ENCODE data around the gene LILRB5. TPM values are rescaled to one million over a fixed set of nuclear protein-coding genes. Genes with fewer than 3 reads are reported as not detected.
"Not testable (repeated sequence)": the region's sequence is repeated elsewhere in the genome, so short reads cannot be mapped to it uniquely, and the experiment has no call there.

LILRB5 gene
- total RNA-seq, 1 experiment from 2014 or later: not detected

DNA sequence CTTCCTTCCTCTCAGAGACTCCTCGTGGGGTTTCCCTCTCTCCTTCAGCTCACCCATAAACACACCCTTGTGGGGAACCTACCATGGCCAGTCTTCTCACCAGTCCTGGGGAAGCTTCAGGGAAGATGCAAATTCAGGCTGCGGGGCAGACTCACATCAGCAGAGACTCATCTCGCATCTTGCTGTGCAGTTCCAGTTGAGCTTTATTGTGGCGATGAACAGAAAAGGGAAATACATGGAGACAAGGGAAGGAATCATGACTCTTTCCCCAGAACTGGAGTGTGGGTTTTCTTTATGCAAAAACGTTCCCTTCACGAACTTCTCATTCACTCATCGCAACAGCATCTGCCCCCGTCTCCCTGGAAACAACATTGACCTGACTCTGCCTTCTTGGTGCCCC is 32.1 kb upstream of the LILRB5 start:
- H3K4me2 ChIP-seq (ENCODE audit: low read length); H3K36me3 ChIP-seq (ENCODE audit: control insufficient read depth in 1 of 2, insufficient read depth in 2 of 2, low read length in 2 of 2); H3K9ac ChIP-seq (ENCODE audit: low read length); H3K4me3 ChIP-seq (replicated peaks in 1 of 2; ENCODE audit: low read depth in 1 of 2, low read length in 2 of 2); POLR2A ChIA-PET; BruUV-seq (replicated peaks); DNase-seq (ENCODE audit: low read depth, low spot score); H3K4me1 ChIP-seq (ENCODE audit: control insufficient read depth in 1 of 2, insufficient read depth in 2 of 2, low read length in 2 of 2); CTCF ChIA-PET; H3K9me3 ChIP-seq (ENCODE audit: control insufficient read depth in 1 of 2, insufficient read depth in 1 of 2, low read depth in 1 of 2, low read length in 2 of 2); H2AFZ ChIP-seq (ENCODE audit: low read depth, low read length, poor library complexity, severe bottlenecking); ATAC-seq; RAD21 ChIA-PET (ENCODE audit: low non-redundant PET in 1 of 2, low total read pairs in 2 of 2, uncharacterized antibody in 2 of 2, unreplicated experiment in 2 of 2); H4K20me1 ChIP-seq (ENCODE audit: insufficient read depth); H3K79me2 ChIP-seq (ENCODE audit: insufficient read depth, low read length); intact Hi-C loops (cut with micrococcal nuclease); H3K27ac ChIP-seq (ENCODE audit: low read depth, low read length); H3K9me2 ChIP-seq (ENCODE audit: insufficient read depth): not testable (repeated sequence)
- peaks cover 29% of the 10 kb centered on the region for H3K27me3 ChIP-seq (ENCODE audit: insufficient read depth, low read length)

DNA sequence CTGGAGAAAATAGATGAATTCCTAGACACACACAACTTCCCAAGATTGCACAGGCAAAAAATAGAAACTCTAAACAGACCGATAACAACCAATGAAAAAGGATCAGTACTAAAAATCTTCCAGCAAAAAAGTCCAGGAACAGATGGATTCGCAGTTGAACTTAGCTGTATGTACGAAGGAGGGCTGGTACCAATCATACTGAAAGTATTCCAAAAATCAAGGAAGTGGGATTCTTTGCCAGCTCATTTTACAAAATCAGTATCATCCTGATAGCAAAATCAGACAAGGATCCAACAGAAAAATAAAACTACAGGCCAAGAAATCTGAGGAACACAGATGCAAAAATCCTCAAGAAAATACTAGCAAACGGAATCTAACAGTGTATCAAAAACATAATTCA is 30.4 kb upstream of the LILRB5 start:
- Histone ChIP-seq H3K4me1 (ENCODE audit: control insufficient read depth in 1 of 2, insufficient read depth in 2 of 2, low read length in 2 of 2) (peaks cover 0 to 7% of the 10 kb centered on the region in 2 experiments; a peak in 1 of 4 replicates), H3K27ac (ENCODE audit: low read depth, low read length) (no peak overlapping the region), H4K20me1 (ENCODE audit: insufficient read depth) (no peaks in the 10 kb centered on the region), H3K36me3 (ENCODE audit: control insufficient read depth in 1 of 2, insufficient read depth in 2 of 2, low read length in 2 of 2) (no peaks in the 10 kb centered on the region), H3K4me3 (replicated peaks in 1 of 2; ENCODE audit: low read depth in 1 of 2, low read length in 2 of 2) (no peak overlapping the region), H3K9me3 (ENCODE audit: control insufficient read depth in 1 of 2, insufficient read depth in 1 of 2, low read depth in 1 of 2, low read length in 2 of 2) (no peaks in the 10 kb centered on the region), H3K4me2 (ENCODE audit: low read length) (no peak overlapping the region), H3K79me2 (ENCODE audit: insufficient read depth, low read length) (no peaks in the 10 kb centered on the region), H2AFZ (ENCODE audit: low read depth, low read length, poor library complexity, severe bottlenecking) (no peak overlapping the region), H3K9ac (ENCODE audit: low read length) (no peak overlapping the region), H3K9me2 (ENCODE audit: insufficient read depth) (no peaks in the 10 kb centered on the region), H3K27me3 (ENCODE audit: insufficient read depth, low read length) (peaks cover 15% of the 10 kb centered on the region)
- RAD21 ChIA-PET (ENCODE audit: low non-redundant PET in 1 of 2, low total read pairs in 2 of 2, uncharacterized antibody in 2 of 2, unreplicated experiment in 2 of 2): no interaction called here
- CTCF ChIA-PET: interaction anchor here (0.6 kb wide), 1 partner anchor 22 kb away, joined by 4 read pairs; no protein-coding TSS in a partner anchor
- TF ChIP-seq, protein P1, sequence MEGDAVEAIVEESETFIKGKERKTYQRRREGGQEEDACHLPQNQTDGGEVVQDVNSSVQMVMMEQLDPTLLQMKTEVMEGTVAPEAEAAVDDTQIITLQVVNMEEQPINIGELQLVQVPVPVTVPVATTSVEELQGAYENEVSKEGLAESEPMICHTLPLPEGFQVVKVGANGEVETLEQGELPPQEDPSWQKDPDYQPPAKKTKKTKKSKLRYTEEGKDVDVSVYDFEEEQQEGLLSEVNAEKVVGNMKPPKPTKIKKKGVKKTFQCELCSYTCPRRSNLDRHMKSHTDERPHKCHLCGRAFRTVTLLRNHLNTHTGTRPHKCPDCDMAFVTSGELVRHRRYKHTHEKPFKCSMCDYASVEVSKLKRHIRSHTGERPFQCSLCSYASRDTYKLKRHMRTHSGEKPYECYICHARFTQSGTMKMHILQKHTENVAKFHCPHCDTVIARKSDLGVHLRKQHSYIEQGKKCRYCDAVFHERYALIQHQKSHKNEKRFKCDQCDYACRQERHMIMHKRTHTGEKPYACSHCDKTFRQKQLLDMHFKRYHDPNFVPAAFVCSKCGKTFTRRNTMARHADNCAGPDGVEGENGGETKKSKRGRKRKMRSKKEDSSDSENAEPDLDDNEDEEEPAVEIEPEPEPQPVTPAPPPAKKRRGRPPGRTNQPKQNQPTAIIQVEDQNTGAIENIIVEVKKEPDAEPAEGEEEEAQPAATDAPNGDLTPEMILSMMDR (IDR thresholded peaks at IDR 0.05 in 2 of 3, conservative IDR thresholded peaks at IDR 0.05 in 1 of 3; ENCODE audit: borderline replicate concordance in 1 of 3, insufficient read depth in 1 of 3, low read depth in 2 of 3, low read length in 2 of 3): no peak
- TF ChIP-seq ZFX (IDR thresholded peaks at IDR 0.05) (no peak), SP1 (IDR thresholded peaks at IDR 0.05; ENCODE audit: low read depth) (no peak), SRF (IDR thresholded peaks at IDR 0.05; ENCODE audit: low read depth) (no peak), ELF1 (IDR thresholded peaks at IDR 0.05; ENCODE audit: borderline replicate concordance, low read depth) (no peak), RAD21 (IDR thresholded peaks at IDR 0.05; ENCODE audit: low read depth) (no peak), POLR2A (IDR thresholded peaks at IDR 0.05; ENCODE audit: borderline replicate concordance, extremely low read depth, insufficient read depth, insufficient read length) (no peak), YY1 (IDR thresholded peaks at IDR 0.05; ENCODE audit: extremely low read depth, insufficient replicate concordance, low read depth, low read length) (no peak)
- TF ChIP-seq, protein P2, sequence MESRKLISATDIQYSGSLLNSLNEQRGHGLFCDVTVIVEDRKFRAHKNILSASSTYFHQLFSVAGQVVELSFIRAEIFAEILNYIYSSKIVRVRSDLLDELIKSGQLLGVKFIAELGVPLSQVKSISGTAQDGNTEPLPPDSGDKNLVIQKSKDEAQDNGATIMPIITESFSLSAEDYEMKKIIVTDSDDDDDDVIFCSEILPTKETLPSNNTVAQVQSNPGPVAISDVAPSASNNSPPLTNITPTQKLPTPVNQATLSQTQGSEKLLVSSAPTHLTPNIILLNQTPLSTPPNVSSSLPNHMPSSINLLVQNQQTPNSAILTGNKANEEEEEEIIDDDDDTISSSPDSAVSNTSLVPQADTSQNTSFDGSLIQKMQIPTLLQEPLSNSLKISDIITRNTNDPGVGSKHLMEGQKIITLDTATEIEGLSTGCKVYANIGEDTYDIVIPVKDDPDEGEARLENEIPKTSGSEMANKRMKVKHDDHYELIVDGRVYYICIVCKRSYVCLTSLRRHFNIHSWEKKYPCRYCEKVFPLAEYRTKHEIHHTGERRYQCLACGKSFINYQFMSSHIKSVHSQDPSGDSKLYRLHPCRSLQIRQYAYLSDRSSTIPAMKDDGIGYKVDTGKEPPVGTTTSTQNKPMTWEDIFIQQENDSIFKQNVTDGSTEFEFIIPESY (IDR thresholded peaks at IDR 0.05; ENCODE audit: extremely low read depth, insufficient replicate concordance, low read length): no peak
- TF ChIP-seq, protein P3, sequence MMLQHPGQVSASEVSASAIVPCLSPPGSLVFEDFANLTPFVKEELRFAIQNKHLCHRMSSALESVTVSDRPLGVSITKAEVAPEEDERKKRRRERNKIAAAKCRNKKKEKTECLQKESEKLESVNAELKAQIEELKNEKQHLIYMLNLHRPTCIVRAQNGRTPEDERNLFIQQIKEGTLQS (IDR thresholded peaks at IDR 0.05): no peak
- TF ChIP-seq, protein P4, sequence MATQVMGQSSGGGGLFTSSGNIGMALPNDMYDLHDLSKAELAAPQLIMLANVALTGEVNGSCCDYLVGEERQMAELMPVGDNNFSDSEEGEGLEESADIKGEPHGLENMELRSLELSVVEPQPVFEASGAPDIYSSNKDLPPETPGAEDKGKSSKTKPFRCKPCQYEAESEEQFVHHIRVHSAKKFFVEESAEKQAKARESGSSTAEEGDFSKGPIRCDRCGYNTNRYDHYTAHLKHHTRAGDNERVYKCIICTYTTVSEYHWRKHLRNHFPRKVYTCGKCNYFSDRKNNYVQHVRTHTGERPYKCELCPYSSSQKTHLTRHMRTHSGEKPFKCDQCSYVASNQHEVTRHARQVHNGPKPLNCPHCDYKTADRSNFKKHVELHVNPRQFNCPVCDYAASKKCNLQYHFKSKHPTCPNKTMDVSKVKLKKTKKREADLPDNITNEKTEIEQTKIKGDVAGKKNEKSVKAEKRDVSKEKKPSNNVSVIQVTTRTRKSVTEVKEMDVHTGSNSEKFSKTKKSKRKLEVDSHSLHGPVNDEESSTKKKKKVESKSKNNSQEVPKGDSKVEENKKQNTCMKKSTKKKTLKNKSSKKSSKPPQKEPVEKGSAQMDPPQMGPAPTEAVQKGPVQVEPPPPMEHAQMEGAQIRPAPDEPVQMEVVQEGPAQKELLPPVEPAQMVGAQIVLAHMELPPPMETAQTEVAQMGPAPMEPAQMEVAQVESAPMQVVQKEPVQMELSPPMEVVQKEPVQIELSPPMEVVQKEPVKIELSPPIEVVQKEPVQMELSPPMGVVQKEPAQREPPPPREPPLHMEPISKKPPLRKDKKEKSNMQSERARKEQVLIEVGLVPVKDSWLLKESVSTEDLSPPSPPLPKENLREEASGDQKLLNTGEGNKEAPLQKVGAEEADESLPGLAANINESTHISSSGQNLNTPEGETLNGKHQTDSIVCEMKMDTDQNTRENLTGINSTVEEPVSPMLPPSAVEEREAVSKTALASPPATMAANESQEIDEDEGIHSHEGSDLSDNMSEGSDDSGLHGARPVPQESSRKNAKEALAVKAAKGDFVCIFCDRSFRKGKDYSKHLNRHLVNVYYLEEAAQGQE (IDR thresholded peaks at IDR 0.05; ENCODE audit: low read depth): no peak
- POLR2A ChIA-PET: no interaction called here
- intact Hi-C loops (cut with micrococcal nuclease): no loop called here
- no peak for DNase-seq (ENCODE audit: low read depth, low spot score)
- no peak for ATAC-seq
- no TSS peak for BruUV-seq (replicated peaks)

Measured in HCT116 (cell line).